ENCODE measurements around the gene TPD52L1. TPM values are rescaled to one million over a fixed set of nuclear protein-coding genes. Genes with fewer than 3 reads are reported as not detected.

TPD52L1 gene, protein sequence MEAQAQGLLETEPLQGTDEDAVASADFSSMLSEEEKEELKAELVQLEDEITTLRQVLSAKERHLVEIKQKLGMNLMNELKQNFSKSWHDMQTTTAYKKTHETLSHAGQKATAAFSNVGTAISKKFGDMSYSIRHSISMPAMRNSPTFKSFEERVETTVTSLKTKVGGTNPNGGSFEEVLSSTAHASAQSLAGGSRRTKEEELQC
- total RNA-seq = 10 to 100 TPM; 24.9 to 39.1 TPM
- polyA plus RNA-seq (2013, experiment 1 of 2) = 8.2 TPM
- 7.6 TPM for polyA plus RNA-seq (2013, experiment 2 of 2)
- long read RNA-seq, experiment 1, transcript TPD52L1-213 (7 exons, 2,356 nt) = minor isoform, 6 of 22 reads
- long read RNA-seq, experiment 1, transcript TPD52L1-202 (5 exons, 2,147 nt) = major isoform, 8 of 22 reads
- long read RNA-seq, experiment 1, partial matches to known transcripts = 3 of 22 reads
- long read RNA-seq, experiment 1, other reads (novel, unspliced or antisense) = 3 of 22 reads
- long read RNA-seq, experiment 2, transcript TPD52L1-213 (7 exons, 2,356 nt) = major isoform, 43 of 60 reads
- long read RNA-seq, experiment 2, transcript TPD52L1-202 (5 exons, 2,147 nt) = minor isoform, 11 of 60 reads
- long read RNA-seq, experiment 2, partial matches to known transcripts = 0 of 60 reads
- long read RNA-seq, experiment 2, other reads (novel, unspliced or antisense) = 0 of 60 reads
- long read RNA-seq, experiment 3, transcript TPD52L1-202 (5 exons, 2,147 nt) = minor isoform, 17 of 59 reads
- long read RNA-seq, experiment 3, transcript TPD52L1-213 (7 exons, 2,356 nt) = major isoform, 29 of 59 reads
- long read RNA-seq, experiment 3, partial matches to known transcripts = 2 of 59 reads
- long read RNA-seq, experiment 3, other reads (novel, unspliced or antisense) = 1 of 59 reads
- long read RNA-seq, experiment 4, transcript TPD52L1-202 (5 exons, 2,147 nt) = minor isoform, 15 of 60 reads
- long read RNA-seq, experiment 4, transcript TPD52L1-213 (7 exons, 2,356 nt) = major isoform, 33 of 60 reads
- long read RNA-seq, experiment 4, partial matches to known transcripts = 0 of 60 reads
- long read RNA-seq, experiment 4, other reads (novel, unspliced or antisense) = 1 of 60 reads

GRCh38 chr6:125153391-125154117, at the start of gene TPD52L1:
Gene TPD52L1, plus strand, starts transcription at chr6:125153773. Its CDS starts 179 bp downstream, at chr6:125153952.
- DNase-seq = peak; percentile 93
- H3K36me3 ChIP-seq (ENCODE audit: control insufficient read depth, insufficient read depth, low read length) = no peaks in the 10 kb centered on the region
- H3K27ac Mint-ChIP-seq = peak within 1 kb of the TSS; percentile 79
- no peaks in the 10 kb centered on the region for H3K9me3 Mint-ChIP-seq
- H3K36me3 Mint-ChIP-seq (ENCODE audit: low read depth) = no peaks in the 10 kb centered on the region
- no peak within 1 kb of the TSS for H3K27ac ChIP-seq (ENCODE audit: low read depth, low read length)
- peaks cover 27% of the 10 kb centered on the region for H3K27me3 ChIP-seq (ENCODE audit: control insufficient read depth, insufficient read depth, low read length, poor library complexity, severe bottlenecking)
- TF ChIP-seq, protein P1, sequence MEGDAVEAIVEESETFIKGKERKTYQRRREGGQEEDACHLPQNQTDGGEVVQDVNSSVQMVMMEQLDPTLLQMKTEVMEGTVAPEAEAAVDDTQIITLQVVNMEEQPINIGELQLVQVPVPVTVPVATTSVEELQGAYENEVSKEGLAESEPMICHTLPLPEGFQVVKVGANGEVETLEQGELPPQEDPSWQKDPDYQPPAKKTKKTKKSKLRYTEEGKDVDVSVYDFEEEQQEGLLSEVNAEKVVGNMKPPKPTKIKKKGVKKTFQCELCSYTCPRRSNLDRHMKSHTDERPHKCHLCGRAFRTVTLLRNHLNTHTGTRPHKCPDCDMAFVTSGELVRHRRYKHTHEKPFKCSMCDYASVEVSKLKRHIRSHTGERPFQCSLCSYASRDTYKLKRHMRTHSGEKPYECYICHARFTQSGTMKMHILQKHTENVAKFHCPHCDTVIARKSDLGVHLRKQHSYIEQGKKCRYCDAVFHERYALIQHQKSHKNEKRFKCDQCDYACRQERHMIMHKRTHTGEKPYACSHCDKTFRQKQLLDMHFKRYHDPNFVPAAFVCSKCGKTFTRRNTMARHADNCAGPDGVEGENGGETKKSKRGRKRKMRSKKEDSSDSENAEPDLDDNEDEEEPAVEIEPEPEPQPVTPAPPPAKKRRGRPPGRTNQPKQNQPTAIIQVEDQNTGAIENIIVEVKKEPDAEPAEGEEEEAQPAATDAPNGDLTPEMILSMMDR (conservative IDR thresholded peaks at IDR 0.05) = peak; percentile 94
- peak within 1 kb of the TSS; percentile 81 for H3K4me3 ChIP-seq (ENCODE audit: low read length)
- peaks cover 10% of the 10 kb centered on the region for H3K4me1 Mint-ChIP-seq
- H3K9ac ChIP-seq (ENCODE audit: extremely low read depth, low read length, poor library complexity, severe bottlenecking) = peak within 1 kb of the TSS; percentile 21
- H3K4me3 Mint-ChIP-seq = peak within 1 kb of the TSS; percentile 84
- 2 to 7% methylated on average over 15 to 47 of the region's 47 CpGs for WGBS, 2 experiments (ENCODE audit: insufficient coverage in 1 of 2, insufficient read length in 1 of 2)
- H3K27me3 Mint-ChIP-seq (ENCODE audit: insufficient read depth) = peaks cover 31% of the 10 kb centered on the region
- no peaks in the 10 kb centered on the region for H3K9me3 ChIP-seq (ENCODE audit: control insufficient read depth, low read length)
- no peaks in the 10 kb centered on the region for H3K4me1 ChIP-seq (ENCODE audit: control insufficient read depth, insufficient read depth, low read length)

DNA sequence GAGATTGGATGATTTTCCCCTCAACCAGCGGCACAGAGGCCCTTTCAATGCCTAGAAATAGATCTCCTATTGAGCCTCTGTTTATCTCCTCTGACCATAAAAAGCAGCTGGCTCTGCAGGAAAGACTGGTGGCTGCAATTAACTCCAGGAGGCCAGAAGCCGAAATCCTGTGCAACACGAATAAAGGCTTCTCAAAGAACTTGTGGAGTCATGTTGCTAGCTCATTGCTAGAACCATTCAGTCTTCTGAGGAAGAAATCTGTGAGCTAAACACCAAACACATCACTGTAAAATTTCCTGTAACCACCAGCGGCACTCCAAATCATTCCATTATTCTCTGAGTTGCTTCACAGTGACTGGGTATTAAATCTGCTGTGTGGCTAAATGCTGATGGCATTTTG, 49.1 kb upstream of the TPD52L1 start:
- Mint-ChIP-seq H3K4me1 (no peaks in the 10 kb centered on the region), H3K9me3 (peaks cover 9% of the 10 kb centered on the region), H3K36me3 (ENCODE audit: low read depth) (no peaks in the 10 kb centered on the region), H3K27ac (no peak overlapping the region), H3K4me3 (no peak overlapping the region), H3K27me3 (ENCODE audit: insufficient read depth) (peaks cover 20% of the 10 kb centered on the region)
- H3K4me3 ChIP-seq (ENCODE audit: low read length) = no peak overlapping the region
- peaks cover 12% of the 10 kb centered on the region for H3K27me3 ChIP-seq (ENCODE audit: control insufficient read depth, insufficient read depth, low read length, poor library complexity, severe bottlenecking)
- no peak for DNase-seq
- peaks cover 8% of the 10 kb centered on the region for H3K9me3 ChIP-seq (ENCODE audit: control insufficient read depth, low read length)
- no peaks in the 10 kb centered on the region for H3K36me3 ChIP-seq (ENCODE audit: control insufficient read depth, insufficient read depth, low read length)
- H3K9ac ChIP-seq (ENCODE audit: extremely low read depth, low read length, poor library complexity, severe bottlenecking) = no peak overlapping the region
- no peaks in the 10 kb centered on the region for H3K4me1 ChIP-seq (ENCODE audit: control insufficient read depth, insufficient read depth, low read length)
- 24 to 45% methylated on average over 2 to 4 of the region's 4 CpGs for WGBS, 2 experiments (ENCODE audit: insufficient coverage in 1 of 2, insufficient read length in 1 of 2)
- H3K27ac ChIP-seq (ENCODE audit: low read depth, low read length) = peak overlapping the region; percentile 66
- TF ChIP-seq, protein P1 (conservative IDR thresholded peaks at IDR 0.05) = no peak

- Histone ChIP-seq H3K9me3 (ENCODE audit: control insufficient read depth, low read length) (peaks cover 34% of the 10 kb centered on the region), H3K27me3 (ENCODE audit: control insufficient read depth, insufficient read depth, low read length, poor library complexity, severe bottlenecking) (no peaks in the 10 kb centered on the region), H3K4me1 (ENCODE audit: control insufficient read depth, insufficient read depth, low read length) (no peaks in the 10 kb centered on the region), H3K36me3 (ENCODE audit: control insufficient read depth, insufficient read depth, low read length) (no peaks in the 10 kb centered on the region), H3K27ac (ENCODE audit: low read depth, low read length) (no peak overlapping the region), H3K9ac (ENCODE audit: extremely low read depth, low read length, poor library complexity, severe bottlenecking) (no peak overlapping the region), H3K4me3 (ENCODE audit: low read length) (no peak overlapping the region)
- Mint-ChIP-seq H3K27me3 (ENCODE audit: insufficient read depth) (no peaks in the 10 kb centered on the region), H3K9me3 (peaks cover 31% of the 10 kb centered on the region), H3K36me3 (ENCODE audit: low read depth) (no peaks in the 10 kb centered on the region), H3K4me1 (no peaks in the 10 kb centered on the region), H3K27ac (no peak overlapping the region), H3K4me3 (no peak overlapping the region)
- no peak for DNase-seq
- WGBS, 2 experiments (ENCODE audit: insufficient coverage in 1 of 2, insufficient read length in 1 of 2) = 100% methylated on average over 1 to 2 of the region's 5 CpGs
- TF ChIP-seq, protein P1 (conservative IDR thresholded peaks at IDR 0.05) = no peak
Observed at GRCh38 chr6:125107048-125107447, 46.5 kb upstream of the TPD52L1 start.
